ENCODE results near the gene RUNX2. TPM values are rescaled to one million over a fixed set of nuclear protein-coding genes. Genes with fewer than 3 reads are reported as not detected.

Gene RUNX2
- total RNA-seq, 1 donor from 2014 or later: 2.5 TPM

- no peak for ATAC-seq
Observed at GRCh38 chr6:45434381-45434700, 106.2 kb downstream of the RUNX2 start.

- ATAC-seq: no peak
Observed at GRCh38 chr6:45436544-45437438, 108.7 kb downstream of the RUNX2 start.

GRCh38 chr6:45437439-45437815, 109.3 kb downstream of the RUNX2 start:
- no peak for ATAC-seq

- no peak for ATAC-seq
Observed at GRCh38 chr6:45438151-45438550, 110.0 kb downstream of the RUNX2 start.

GRCh38 chr6:45438849-45439406, 110.8 kb downstream of the RUNX2 start:
- peak; percentile 85 for ATAC-seq

GRCh38 chr6:45439459-45439858, 111.3 kb downstream of the RUNX2 start:
- no peak for ATAC-seq

GRCh38 chr6:45439861-45440388, 111.8 kb downstream of the RUNX2 start:
- ATAC-seq: no peak

- ATAC-seq: no peak
Observed at GRCh38 chr6:45441851-45442453, 113.8 kb downstream of the RUNX2 start.

GRCh38 chr6:45442716-45443115, 114.6 kb downstream of the RUNX2 start:
- no peak for ATAC-seq

- ATAC-seq: no peak
Observed at GRCh38 chr6:45445364-45445748, 117.2 kb downstream of the RUNX2 start.

GRCh38 chr6:45445749-45446549, 117.8 kb downstream of the RUNX2 start:
- peak; percentile 97 for ATAC-seq

- no peak for ATAC-seq
Observed at GRCh38 chr6:45447005-45447404, 118.9 kb downstream of the RUNX2 start.

GRCh38 chr6:45447716-45448115, 119.6 kb downstream of the RUNX2 start:
- no peak for ATAC-seq

- no peak for ATAC-seq
Observed at GRCh38 chr6:45448417-45449389, 120.6 kb downstream of the RUNX2 start.

- ATAC-seq: no peak
Observed at GRCh38 chr6:45450132-45450531, 122.0 kb downstream of the RUNX2 start.

GRCh38 chr6:45450831-45451230, 122.7 kb downstream of the RUNX2 start:
- ATAC-seq: no peak

GRCh38 chr6:45454008-45454911, 126.1 kb downstream of the RUNX2 start:
- no peak for ATAC-seq

- no peak for ATAC-seq
Observed at GRCh38 chr6:45455408-45455807, 127.3 kb downstream of the RUNX2 start.

GRCh38 chr6:45457141-45457540, 129.0 kb downstream of the RUNX2 start:
- ATAC-seq: no peak

- ATAC-seq: no peak
Observed at GRCh38 chr6:45458672-45459071, 130.5 kb downstream of the RUNX2 start.

GRCh38 chr6:45460166-45460565, 132.0 kb downstream of the RUNX2 start:
- no peak for ATAC-seq
